Islet precursor cell (in vitro differentiated cells): ENCODE measurements around the gene SLC22A17.

ENCODE experiments used
- DNase-seq: peaks from one replicate; pipeline ENCODE4 v3.0.0-alpha.2; 2018

SLC22A17 gene

DNA sequence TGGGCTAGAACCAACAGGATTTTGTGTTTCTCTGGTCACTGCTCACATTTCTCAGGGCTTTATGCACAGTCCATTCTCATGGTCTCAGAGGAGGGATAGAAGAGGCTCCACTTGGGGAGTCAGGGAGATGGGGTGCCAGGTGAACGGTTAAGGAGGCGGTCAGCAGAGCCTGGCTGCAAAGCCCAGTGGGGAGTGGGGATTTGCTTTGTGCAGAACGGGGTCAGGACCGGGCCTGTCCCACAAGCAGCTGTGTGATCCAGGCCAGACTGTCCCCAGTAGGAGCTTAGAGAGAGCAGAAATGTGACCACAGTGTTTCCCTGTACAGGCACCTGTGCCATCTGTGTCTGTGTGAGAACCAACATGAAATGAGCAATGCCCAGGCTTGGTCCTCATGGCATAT is 28.3 kb upstream of the SLC22A17 start:
- DNase-seq: no peak

DNA sequence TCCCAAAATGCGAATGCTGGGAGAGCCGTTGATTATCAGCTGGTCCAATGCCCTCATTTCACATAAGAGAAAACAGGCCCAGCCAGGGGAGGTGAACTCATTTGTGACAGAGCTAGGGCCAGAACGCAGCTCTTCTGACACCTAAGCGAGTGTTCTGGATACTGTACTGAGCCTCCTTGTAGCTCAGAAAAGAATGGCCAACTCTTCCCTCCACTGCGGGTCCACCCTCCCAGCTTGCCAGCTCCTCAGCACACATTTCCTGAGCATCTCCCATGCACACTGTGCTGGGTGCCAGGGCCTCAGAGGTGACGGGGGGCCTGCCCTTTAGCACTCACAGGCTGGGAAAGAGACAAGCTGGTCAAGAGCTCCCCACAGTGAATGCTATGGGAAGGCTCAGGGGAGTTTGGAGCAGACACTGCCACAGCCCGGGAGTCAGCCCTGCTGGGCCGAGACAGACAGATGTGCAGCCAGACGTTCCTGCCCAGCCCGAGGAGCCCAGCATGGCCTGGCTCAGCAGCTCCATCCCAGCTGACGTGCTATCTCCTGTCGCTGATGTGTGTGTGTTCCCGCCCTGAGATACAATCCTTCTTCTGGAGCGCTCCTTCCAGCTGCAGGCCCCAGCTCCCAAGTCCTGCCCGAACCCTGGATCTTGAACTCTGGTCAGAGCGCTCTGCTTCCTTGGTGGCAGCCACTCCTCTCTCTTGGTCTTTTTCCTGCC is 27.7 kb upstream of the SLC22A17 start:
- DNase-seq: no peak

DNA sequence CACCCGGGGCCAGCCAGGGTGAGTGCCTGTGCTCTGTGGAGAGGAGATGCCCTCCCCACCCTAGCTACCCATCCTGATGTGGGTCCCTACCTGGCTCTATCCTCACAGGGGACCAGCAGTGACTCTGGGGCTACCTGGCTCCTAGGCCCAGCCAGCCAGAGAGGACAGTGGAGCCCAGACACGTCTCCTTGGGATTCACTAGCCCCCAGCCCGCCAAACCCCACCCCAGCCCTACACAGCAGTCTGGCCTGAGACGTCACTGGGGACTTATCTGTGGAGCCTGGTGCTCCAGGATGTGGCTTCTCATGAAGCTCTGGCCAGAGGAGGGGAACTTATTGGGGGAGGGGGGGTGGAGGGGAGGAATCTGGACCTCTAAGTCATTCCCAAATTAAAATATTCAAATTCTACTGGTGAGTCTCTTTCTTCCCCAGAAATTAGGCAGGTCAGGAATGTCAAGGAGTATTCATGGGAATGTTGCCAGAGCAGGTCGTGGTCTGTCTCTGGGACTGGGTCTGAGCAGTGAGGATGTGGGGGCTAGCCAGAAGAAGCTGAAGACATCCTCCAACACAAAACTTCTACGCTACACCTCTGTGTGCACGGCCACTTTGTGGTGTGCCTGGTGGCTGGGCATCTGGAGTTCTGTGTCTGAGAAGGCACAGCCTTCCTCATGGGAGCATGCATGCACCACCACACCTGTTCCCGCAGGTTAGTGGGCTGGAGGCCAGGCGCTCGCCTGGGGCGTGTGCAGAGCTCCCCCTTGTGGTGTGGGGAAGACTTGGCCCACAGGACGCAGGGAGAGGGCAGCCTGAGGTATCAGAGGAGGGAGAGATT is 26.9 kb upstream of the SLC22A17 start:
- peak; percentile 85 for DNase-seq

DNA sequence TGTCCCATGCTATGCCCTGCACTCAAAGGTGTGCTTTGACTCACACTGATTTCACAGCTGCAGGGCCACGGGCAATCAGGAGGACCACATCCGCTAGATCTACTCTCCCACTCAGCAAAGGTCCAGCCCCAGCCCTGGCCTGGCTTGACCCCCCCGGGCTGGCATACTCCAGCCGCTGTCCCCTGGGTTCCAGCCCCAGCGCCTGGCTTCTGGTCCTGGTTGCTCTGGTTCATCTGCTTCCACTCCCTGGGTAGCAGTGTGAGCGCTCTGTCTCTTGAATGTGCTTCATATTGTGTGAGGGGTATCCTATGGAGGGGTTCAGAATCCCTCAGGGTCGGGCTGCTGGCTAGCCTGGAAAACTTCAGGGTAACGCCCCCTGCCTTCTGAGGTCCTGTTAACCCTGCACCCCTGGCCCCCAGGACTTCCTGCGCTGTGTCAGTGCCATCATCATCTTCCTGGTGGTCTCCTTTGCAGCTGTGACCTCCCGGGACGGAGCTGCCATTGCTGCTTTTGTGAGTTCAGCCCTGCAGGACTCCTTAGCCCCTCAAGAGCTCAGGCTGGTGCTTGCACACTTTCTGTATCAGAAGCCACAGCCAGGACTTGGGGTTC is 26.0 kb upstream of the SLC22A17 start:
- DNase-seq: no peak

DNA sequence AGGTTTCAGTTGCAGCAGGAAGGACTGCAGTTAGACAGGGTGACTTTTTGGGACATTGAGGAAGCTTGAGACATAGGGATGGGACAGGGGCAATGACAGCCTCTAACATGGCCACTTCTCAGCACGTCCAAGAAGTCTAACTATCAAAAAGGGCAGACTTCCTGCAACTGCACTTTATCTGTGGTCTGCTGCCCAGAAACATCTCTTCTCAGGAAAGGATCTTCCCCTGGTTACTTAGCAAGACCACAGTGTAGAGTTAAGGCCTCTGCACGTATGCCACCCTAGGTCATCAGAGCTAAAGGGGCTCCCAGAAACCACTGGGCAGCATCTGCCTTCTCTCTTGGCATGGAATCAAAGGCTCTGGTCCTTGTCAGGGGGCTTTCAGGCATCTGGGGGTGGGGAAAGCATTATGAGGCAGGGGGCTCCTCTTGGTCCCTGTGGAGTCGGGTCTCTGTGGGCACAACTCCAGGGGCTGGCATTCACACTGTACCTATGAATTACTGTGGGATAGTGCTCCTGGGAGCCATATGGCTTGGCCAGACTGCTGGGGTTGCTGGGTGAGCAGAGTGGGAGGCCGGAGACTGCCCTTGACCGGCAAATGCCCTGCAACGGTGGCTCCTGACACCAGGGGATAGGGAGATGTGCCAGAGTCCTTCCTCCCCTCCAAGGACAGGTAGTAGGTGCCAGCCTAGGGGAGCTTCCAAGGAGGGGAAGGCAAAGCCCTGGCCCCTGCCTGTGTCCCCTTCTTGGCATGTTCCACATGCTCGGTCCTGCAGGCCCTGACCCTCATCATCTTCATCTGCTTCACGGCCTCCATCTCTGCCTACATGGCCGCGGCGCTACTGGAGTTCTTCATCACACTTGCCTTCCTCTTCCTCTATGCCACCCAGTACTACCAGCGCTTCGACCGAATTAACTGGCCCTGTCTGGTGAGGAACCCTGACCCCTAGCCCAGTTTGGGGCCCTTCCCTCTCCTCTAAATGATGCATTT is 25.2 kb upstream of the SLC22A17 start:
- DNase-seq: no peak

DNA sequence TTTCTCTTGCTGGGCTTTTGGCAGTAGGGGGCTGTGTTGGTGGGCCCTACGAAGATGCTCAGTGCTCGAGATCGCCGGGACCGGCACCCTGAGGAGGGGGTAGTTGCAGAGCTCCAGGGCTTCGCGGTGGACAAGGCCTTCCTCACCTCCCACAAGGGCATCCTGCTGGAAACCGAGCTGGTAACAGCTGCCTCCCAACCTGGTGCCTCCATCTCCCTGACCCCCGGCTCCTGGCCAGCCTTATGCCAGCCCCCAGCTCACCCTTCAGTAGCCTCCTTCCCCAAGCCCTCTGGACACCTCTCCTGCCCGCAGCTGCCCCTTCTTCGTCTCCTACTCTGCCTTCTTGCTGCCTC is 24.5 kb upstream of the SLC22A17 start:
- no peak for DNase-seq

DNA sequence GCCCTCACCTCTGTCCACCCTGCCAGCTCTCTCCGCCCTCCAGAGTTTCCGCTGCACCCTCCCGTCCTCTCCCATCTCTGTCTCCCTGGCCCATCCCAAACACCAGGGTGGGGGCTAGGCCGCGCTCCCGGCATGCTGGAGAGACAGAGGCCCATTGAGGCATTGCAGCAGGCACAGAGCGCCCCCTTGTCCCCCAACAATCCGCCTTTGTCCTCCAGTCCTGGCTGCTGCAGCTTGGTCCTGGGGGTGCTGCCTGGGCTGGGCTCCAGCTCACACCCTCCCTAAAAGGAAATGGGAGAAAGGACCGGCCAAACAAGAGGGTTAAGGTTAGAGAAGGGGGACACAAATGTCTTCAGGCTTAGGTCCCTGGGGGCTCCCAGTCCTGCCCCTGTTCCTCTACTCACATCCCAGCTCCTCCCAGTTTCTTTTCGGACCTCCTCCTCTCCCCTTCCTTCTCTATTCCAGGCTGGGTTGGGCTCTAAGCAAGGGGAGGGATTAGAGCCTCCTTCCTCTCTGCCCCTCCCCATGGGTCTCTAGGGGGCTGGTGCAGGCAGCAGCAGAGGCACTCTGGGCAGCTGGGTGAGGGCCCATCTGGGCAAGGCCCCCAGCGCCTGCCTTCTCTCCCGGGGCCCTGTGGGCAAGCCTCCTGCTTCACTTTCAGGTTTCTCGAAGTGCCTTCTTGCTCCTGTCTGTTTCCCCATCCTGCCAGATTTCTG is 24.0 kb upstream of the SLC22A17 start, which contains the start of gene CMTM5:
TSS of gene CMTM5 (plus strand) at position 565 of the 716 bp plus-strand sequence. CDS start 206 bp downstream, outside the sequence.
- peak; percentile 65 for DNase-seq

DNA sequence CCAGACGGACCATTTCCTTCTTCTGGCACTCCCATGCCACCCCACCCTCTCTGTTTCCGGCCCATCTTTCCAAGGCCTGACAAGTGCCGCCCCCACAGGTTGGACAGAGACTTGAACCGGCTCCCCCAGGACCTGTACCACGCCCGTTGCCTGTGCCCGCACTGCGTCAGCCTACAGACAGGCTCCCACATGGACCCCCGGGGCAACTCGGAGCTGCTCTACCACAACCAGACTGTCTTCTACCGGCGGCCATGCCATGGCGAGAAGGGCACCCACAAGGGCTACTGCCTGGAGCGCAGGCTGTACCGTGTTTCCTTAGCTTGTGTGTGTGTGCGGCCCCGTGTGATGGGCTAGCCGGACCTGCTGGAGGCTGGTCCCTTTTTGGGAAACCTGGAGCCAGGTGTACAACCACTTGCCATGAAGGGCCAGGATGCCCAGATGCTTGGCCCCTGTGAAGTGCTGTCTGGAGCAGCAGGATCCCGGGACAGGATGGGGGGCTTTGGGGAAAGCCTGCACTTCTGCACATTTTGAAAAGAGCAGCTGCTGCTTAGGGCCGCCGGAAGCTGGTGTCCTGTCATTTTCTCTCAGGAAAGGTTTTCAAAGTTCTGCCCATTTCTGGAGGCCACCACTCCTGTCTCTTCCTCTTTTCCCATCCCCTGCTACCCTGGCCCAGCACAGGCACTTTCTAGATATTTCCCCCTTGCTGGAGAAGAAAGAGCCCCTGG is 23.0 kb upstream of the SLC22A17 start:
- peak; percentile 49 for DNase-seq

DNA sequence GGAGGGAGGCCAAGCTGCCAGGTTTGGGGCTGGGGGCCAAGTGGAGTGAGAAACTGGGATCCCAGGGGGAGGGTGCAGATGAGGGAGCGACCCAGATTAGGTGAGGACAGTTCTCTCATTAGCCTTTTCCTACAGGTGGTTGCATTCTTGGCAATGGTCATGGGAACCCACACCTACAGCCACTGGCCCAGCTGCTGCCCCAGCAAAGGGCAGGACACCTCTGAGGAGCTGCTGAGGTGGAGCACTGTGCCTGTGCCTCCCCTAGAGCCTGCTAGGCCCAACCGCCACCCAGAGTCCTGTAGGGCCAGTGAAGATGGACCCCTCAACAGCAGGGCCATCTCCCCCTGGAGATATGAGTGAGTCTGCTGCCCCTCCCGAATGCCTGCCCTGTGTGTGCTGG is 20.4 kb upstream of the SLC22A17 start:
- no peak for DNase-seq

DNA sequence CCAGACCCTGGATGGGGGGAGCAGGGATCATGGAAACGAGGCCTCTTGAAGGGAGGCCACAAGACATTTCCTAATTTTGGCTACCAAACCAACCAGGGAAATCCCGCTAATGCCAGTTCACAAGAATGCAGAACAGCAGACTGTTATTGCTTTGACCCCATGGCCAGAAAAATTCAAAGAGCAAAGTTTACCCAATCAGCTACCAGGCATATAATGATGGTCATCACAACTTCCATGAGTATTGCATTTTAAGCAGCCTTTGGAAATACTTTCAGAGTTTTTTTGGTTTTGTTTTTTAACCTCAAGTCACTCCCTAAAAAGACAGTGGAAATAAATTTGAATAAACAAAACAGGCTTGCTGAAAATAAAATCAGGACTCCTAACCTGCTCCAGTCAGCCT is 19.8 kb upstream of the SLC22A17 start, which contains the start of gene IL25:
TSS of gene IL25 (plus strand) at position 301 of the 400 bp plus-strand sequence.
- no peak for DNase-seq

DNA sequence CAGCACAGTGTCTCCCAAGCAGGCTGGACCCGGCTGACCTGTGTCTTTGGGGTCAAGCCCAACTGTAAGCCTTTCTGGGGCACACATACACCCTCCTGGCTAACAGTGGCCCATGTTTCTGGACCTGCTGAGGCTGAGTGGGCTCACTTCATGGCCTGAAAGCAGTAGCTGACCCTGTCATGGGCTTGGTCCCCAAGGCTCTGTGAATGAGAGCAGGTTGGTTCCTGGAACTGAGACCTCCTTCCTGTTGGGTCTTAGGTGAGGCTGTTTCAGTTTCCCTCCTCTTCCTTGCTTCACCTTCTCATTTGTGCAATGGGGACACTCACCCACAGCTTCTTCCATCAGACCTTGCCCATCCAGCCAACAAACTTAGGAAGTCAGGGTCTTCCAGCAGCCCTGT is 19.2 kb upstream of the SLC22A17 start:
- no peak for DNase-seq

DNA sequence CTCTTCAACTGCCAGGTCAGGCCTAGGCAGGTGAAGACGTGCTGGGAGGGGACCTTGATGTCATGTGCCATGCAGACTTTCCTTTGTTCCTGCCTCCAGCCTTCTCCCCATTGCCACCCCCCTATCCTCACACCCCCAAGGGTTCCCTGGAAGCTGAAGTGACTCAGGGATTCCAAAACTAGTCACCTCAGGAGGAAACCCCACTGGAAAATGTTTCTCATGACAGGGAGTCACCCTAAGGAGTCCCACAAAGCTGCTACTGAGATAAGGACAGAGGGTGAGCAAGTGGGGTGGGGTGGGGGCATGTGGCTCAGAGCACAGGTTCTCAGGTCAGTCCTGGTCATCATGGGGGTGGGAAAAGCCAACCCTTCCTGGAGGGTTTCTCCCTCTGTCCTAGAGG is 17.5 kb upstream of the SLC22A17 start:
- DNase-seq: no peak

DNA sequence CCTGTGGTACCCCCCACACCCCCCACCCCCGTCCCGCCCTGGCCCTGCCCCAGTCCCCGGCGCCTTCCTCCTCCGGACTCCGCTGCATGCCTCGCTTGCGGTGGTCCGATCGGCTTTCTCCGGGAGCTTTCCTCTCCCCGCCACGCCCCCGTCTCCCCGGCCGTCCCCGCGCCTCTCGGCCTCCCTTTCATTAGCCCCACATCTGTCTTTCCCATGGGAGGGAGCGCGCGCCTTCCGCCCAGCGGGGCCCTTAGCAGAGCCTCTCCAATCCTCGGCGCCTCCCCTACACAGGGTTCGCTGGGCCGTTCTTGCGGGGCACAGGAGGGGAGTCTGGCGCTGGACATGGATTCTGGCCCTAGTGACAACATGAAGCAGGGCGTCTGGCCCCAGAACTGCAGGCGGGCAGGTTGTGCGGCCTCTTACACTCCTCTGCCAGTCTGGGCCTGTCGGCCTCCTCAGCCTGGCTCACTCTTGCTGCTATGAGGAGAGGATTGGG is 13.8 kb upstream of the SLC22A17 start:
- peak; percentile 93 for DNase-seq

DNA sequence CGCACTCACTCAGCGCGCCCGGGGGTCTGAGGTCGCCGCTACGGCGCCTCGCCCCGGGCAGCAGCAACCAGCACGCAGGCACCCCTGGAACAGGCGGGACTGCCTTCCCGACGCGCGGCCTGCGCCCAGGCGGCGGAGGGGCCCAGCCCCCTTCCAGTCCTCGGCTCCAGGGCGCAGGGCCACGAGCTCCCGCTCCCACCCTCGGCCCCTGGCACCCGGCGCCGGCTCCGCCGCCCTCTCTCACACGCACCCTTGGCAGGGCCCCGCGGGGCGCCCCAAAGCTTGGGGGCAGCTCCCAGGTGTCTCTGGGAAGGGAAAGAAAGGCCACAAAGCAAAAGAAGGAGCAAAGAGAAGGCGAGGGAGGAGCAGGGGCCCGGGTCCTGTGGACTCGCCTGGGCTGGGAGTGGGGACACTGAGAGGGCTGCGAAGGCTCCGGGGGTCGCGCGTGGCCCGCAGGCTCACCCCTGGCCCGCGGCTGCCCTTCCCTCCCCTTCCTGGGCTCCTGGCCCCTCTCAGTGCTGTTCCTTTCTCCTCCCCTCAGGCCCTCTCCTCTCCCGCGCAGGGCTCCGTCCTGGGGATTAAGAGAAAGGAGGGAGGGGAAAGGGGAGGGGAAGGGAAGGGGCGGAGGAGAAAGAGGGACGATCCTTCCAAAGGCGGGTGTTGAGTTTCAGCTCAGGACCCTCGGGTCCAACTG is 13.2 kb upstream of the SLC22A17 start:
- no peak for DNase-seq

DNA sequence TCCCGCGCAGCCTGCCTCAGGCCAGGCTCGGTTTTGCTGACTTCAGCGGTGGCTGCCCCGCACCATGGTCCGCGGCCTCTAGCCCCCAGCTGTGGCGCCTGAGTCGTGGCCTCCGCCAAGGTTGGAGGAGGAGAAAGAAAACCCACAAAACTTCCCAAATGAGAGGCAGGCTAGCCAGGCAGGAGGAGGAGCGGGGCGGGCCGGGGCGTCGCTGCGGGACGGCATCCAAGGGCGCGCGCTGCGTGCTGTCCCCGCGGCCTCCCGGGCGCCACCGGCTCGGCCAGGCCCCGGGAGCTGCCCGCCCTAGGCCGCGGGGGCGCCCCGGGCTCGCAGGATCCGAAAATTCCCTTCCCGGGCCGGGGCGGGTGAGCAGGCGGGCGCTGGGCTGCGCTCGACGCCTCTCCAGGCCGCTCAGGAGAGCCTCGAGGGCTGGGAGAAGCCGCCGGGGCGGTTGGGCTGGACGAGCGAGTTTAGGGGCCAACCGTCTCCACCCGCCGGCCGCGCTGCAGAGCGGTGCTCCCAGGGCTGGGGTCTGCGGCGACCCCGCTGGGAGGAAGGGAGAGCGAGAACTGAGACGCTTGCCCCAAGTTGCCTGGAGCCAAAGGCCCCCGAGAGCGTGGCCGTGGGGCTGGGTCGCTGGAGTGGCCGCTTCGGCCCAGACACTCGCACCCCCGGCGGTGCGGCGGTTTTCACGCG is 12.5 kb upstream of the SLC22A17 start, which contains the start of gene EFS:
TSS of gene EFS (minus strand) at position 137 of the 696 bp plus-strand sequence. CDS start 147 bp downstream, outside the sequence.
- peak; percentile 73 for DNase-seq

DNA sequence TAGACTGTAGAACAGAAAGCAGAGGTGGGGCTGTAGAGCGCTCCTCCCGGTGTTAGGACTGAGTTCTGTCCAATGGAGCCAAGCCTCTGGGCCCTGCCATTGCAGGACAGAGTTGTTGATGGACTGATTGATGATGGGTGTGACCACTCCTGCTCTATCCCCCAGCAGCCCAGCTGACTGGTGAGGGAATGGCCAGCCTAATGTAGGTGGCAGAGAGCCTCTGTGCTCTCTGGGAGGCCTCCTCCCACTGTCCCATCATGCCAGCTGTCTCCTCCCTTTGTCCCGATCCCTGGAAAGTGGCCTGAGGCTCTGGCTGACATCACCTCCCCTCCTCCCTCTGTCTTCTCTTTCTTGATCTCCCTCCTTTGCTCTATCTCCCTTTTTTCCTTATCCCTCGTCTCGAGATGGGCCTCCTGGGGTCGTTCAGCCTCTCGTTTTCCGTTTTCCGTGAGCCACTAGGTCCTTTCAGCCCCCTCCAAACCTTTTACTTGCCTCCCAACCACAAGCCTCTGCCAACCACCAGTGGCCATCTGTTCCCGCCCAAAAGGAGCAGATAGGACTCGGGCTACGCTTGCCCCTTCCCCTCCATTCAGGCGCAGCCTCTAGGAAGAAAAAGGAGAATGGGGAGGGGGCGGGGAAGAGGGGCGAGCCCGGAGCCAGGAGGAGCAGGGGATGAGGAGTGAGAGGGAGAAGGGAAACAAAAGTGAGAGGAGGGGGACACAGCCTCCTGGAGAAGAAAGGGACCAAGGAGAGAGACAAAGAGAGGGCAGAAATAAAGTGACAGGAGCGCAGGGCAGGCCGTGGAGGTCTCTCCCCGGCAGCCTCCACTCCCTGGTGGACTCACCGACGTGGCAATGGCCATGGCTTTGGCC is 11.7 kb upstream of the SLC22A17 start:
- peak; percentile 84 for DNase-seq

DNA sequence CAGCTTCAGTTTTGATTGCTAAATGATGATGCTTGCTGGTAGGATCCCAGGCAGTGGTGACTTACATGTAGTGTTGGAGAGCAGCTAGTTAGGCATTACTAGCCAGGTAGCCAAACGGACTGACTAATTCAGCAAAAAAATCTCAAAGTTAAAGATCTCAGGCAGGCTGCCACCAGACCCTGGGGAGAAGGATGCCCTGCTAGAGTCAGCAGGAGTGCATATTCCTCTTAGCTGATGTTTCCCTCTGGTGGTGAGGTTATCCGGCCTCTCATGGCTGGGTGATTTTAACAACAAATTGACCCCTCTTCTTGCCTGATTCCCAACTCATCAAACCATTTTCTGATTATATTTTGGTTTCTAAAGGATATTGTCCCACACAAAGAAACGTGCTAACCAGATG is 9.5 kb upstream of the SLC22A17 start:
- peak; percentile 40 for DNase-seq

DNA sequence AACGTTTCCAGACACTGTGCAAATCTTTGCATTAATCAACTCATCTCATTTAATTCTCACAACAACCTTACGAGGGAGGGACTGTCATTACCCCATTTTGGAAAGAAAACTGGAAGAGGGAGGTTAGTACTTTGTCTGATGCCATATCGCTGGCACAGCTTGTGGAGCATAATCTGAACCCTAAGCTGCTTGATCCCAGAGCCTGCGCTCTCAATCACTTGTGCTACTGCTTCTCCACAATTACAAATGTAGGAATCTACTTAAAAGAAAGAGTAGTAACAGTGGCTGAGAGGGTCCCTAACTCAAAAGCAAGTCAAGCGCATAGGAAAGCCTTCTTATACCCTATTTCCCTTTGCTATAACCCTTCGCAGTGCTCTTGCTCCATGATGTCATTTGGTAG is 9.1 kb upstream of the SLC22A17 start:
- DNase-seq: no peak
